ENCODE data around the gene PFN3. TPM values are rescaled to one million over a fixed set of nuclear protein-coding genes. Genes with fewer than 3 reads are reported as not detected.

The PFN3 gene
- total RNA-seq, 2 donors from 2014 or later = not detected

Other genes starting within 250 kb of the PFN3 start
- 10 to 100 TPM in 1 of 2 donors, 1 to 10 TPM in 1; 8.8 to 17.6 TPM for gene RAB24, start 96.9 kb downstream of the PFN3 start, total RNA-seq
- 10 to 100 TPM; 44.9 to 55.8 TPM for gene PRELID1, start 96.9 kb downstream of the PFN3 start, total RNA-seq
- 10 to 100 TPM in 1 of 2 donors, 1 to 10 TPM in 1; 8.7 to 11.8 TPM for gene MXD3, start 88.8 kb downstream of the PFN3 start, total RNA-seq
- gene LMAN2, start 49.0 kb downstream of the PFN3 start, total RNA-seq = 10 to 100 TPM; 75.5 to 89.8 TPM
- 100 to 1,000 TPM in 1 of 2 donors, 10 to 100 TPM in 1; 76.7 to 110 TPM for gene RGS14, start 42.7 kb downstream of the PFN3 start, total RNA-seq
- gene SLC34A1, start 16.2 kb downstream of the PFN3 start, total RNA-seq = under 1 TPM; 0.31 to 0.40 TPM
- 1 to 10 TPM in 1 of 2 donors, under 1 TPM in 1; 0.62 to 1.1 TPM for gene F12, start 8.9 kb upstream of the PFN3 start, total RNA-seq
- 100 to 1,000 TPM; 178 to 232 TPM for gene GRK6, start 26.0 kb upstream of the PFN3 start, total RNA-seq
- 10 to 100 TPM; 32.0 to 40.1 TPM for gene PRR7, start 46.2 kb upstream of the PFN3 start, total RNA-seq
- gene DBN1, start 73.0 kb upstream of the PFN3 start, total RNA-seq = 1 to 10 TPM; 1.2 to 5.0 TPM
- gene PDLIM7, start 96.9 kb upstream of the PFN3 start, total RNA-seq = 10 to 100 TPM in 1 of 2 donors, 1 to 10 TPM in 1; 6.8 to 16.2 TPM
- 1 to 10 TPM; 5.1 to 8.0 TPM for gene DOK3, start 109.2 kb upstream of the PFN3 start, total RNA-seq
- 10 to 100 TPM; 58.6 to 66.9 TPM for gene DDX41, start 116.3 kb upstream of the PFN3 start, total RNA-seq
- gene FAM193B, start 153.9 kb upstream of the PFN3 start, total RNA-seq = 100 to 1,000 TPM; 143 to 167 TPM
- gene TMED9, start 191.5 kb upstream of the PFN3 start, total RNA-seq = 10 to 100 TPM; 63.3 to 69.6 TPM
- 10 to 100 TPM; 24.7 to 27.3 TPM for gene B4GALT7, start 199.5 kb upstream of the PFN3 start, total RNA-seq